NCI-H748 (cell line): ENCODE data around the gene TEX19.

Source experiments
- DNase-seq: peaks from one replicate; lab custom pipeline; 2025; ENCODE audit not compliant: unreplicated experiment; lab: John Stamatoyannopoulos, UW

The TEX19 gene

DNA sequence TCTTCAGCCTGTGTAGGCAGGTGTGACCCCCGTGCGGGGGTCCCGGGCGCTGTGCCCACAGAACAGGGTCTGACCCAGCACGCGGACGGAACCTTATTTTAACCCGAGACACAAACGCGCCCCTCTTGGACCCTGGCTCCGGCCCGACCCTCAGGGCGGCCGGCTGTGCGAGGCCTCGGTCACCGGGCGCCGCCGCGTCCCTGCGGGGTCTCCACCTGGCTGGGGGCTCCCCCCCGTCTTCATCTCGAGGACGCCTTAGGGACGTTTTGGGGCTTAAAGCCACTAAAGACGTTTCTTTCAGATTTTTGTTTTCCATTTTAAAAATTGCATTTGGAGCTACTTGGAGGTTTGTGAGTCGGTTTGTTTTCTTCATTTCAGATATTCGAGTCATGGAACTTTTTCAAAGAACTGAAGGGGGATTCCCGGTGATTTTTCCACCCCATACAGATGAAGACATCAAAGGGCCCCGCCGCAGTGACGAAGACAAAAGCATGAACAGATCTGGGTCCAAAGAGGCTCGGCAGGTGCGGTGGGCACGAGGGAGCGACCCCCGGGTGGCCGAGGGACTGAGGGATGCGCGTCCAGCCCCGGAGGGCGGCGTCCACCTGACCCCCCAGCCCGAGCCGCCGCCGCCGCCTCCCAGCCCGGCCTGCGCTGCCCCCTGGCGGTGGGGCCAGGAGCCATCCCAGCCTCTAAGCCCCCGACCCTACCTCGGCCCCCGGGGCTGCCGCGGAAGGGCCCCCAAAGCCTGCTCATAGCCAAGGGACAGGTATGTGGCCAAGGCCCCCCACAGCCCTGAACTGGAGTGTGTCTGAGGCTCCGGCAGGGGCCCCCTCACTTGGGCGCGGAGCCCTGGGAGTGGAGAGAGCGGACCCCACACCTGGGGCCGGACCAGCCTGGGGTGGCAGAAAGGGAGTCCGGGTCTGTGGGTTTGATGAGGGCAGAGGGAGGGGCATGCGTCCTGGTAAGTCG is 37.8 kb upstream of the TEX19 start:
- DNase-seq, result peak; percentile 58

DNA sequence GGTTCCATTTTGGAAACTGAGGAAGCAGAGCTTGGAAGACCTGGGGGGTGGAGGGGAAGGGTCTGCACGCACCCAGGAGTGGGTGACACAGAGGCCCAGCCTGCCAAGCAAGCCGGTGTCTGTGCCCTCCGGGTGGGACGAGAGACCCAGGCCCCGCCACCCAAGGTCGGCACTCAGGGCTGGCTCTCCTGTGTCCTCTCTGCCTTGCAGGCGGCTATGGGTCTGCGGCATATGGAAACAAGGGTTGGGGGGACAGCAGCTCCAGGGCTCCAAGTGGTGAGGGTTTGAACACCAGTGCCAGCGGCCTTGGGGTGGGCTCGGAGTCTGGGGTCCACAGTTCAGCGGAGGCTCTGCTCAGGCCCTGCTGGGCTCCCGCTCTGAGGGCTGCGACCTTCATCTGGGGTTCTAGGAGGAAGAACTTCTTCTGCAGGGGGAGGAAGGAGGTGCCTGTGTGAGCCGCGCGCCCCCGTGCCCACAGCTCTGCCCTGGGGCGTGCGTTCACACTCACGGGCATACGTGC is 37.0 kb upstream of the TEX19 start:
- no peak for DNase-seq

- no peak for DNase-seq
These were observed 36.3 kb upstream of the TEX19 start for GRCh38 chr17:82322526-82323453.

DNA sequence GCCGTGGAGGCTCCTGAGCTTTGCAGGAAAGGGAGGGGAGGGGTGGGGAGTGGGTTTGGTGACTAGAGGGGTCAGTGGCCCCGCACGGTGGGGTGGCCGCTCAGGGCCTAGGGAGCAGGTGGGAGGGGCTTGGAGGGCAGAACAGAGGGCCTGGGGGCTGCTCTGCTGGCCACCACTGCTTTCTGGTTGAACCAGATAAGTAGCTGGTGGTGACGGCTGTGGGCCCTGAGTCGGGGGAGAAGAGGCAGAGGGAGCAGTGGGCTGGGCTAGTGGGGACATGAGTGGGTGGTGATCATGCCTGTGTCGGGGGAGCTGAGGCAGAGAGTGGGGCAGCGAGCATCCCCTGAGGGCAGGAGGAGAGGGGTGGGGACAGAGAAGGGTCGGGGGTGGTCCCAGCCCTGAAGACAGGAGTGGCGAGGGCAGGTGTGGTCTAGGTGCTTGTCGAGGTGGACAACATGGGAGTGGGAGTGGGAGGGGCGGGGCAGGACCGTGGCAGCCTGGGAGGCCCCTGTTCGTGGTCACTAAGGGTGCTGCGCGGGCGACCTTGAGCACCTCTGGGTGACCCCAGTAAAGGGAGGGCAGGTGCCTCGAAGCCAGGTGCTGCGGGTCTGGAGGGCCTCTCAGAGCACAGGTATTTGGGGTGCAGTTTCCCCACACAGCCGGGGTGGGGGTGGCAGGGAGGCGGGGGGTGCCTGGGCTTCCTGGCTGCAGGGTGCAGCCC is 35.4 kb upstream of the TEX19 start:
- DNase-seq, result no peak

GRCh38 chr17:82324566-82325285 is 34.3 kb upstream of the TEX19 start:
- no peak for DNase-seq

DNA sequence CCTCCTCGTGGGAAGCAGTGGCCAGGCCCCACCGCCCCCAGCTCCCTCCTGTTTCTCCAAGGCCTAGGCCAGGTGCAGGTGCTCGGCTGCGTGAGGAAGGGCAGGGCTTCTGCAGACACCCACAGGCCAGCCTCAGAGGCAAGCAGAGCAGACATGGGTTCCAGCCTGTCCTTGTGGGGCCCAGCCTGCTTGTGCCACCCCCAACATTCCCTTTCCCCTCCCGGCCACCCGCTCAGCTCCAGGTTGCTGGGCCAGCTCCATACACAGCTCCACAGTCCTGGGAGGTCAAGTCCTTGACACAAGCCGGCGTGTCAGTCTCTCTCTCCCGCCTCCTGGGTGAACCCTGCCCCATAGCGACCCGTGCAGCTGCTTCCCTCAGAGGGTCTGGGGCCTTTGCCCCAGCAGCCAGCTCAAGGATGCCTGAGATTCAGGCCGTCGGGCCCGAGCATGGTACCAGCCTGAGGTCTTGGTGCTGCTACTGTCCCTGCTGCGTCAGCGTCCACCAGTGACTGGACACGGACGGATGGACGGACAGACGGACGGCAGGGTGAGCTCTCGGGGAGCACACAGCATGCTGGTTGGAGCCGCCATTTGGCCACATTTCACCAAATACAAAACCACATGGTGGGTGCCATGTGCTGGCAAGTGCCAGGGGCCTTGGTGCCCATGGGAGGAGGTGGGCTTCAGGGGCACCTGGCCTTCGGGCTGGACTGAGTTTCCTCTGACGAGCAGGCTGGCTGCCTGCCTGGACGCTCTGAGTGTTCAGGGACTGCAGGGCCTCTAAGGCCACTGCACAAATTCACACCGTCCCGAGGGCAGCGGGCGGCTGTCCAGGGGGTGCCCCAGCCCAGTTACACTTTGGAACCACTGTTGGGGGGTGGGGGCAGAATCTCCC is 33.5 kb upstream of the TEX19 start:
- no peak for DNase-seq

- no peak for DNase-seq
These were observed 31.8 kb upstream of the TEX19 start for GRCh38 chr17:82327289-82327688.

DNA sequence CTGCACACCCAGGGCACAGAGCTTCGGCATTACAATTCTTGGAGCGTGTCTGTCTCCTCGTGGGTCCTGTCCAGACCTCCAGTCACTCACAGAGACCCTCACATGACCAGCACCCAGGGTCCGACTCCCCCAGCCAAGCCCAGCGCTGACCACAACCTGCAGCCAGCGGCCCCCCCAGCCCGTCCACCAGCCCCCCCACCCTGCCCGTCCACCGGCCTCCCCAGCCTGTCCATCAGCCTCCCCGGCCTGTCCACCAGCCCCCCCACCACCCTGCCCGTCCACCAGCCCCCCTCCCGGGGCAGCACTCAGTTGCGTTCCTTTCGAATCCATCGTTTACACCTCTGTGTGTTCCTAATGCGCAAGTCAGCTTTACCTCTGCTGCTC is 31.3 kb upstream of the TEX19 start:
- DNase-seq, result no peak

DNA sequence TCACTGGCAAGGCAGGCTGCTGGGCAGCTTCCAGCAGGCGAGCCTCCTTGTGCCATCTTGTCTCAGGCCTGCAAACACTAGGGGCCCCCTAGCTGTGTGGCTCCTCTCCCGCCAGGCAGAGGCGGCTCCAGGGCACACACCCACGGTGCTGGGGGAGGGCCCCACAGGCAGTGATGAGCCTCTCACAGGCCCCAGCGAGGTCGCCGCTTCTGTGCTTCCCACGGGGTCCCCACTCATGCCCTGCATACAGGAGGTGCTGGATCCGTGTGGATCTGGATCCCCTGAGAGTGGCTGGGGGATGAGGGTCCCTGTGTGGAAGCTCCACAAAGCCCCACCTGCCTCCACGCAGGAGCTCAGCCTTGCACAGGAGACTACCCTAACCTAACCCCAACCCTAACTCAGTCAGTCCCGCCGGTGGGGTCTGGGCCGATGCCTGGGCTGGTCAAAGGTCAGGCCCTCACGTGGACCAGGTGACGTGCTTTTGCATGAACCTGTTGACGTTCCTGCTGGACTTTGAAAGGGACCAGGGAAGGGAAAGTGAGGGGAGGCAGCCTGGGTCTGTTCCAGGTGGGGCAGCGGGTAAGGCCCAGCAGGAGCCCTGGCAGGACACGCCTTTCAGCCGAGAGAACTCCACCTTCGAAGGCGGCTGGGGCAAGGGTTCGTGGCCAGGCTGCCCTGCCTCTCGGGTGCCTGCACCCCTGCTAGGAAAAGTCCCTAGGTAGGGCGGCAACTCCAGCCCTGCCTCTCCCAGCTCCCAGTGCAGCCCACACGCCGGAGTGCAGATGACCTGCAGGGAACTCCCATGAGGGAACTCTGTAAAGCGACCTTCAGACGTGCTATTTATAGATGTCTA is 30.7 kb upstream of the TEX19 start:
- no peak for DNase-seq

- DNase-seq, result no peak
These were observed 30.0 kb upstream of the TEX19 start for GRCh38 chr17:82328994-82329507.

DNA sequence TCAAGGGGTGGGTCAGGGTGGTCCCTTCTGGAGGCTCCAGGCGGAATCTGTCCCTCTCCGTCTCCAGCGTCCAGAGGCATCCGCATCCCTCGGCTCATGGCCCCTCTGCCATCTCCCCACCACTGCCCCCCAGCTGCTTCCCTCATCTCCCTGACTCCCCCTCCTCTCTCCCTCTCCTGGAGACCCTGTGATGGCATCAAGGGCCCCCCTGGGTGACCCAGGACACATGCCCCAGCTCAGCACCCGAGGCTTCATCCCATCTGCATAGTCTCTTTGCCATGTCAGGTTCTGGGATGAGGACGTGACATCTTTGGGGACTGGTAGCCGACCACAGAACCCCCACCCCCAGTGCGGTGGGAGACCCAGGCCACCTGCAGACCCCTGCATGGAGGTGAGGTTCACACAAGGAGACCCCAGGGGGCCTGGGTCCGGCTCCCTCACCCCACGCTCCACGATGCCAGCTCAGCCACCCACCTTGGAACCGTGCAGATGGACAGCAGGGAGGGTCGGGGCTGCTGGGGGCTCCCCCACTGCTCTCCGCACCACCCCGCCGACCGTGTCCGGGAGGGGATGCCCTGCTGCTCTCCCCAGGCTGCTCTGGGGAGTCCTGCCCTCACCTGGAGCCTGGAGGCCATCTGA is 29.2 kb upstream of the TEX19 start:
- no peak for DNase-seq

- DNase-seq, result peak; percentile 89
These were observed 28.5 kb upstream of the TEX19 start for GRCh38 chr17:82330322-82331239.

DNA sequence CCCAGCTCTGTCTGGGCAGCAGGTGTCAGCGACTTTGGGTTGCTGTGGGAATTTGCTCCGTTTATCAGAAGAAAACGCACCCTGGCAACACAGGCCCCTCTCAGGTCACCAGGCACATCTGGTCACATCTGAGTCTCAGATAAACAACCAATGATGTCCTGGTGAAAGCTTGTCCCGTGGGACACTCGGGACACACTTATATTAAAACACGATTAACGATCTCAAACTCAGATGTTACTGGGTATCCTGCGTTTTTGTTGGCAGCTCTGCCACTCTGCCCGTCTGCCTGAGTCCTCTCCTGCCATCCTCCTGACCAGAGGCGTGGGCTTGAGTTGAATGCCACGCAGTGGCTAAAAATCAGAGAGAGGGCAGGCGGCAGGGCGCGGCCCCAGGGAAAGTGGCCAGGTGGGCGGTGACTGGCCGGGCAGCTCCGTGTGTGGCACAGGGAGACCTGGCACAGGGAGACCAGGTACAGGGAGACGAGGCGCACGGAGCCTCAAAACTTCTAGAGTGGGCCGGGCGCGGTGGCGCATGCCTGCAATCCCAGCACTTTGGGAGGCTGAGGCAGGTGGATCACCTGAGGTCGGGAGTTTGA is 27.6 kb upstream of the TEX19 start:
- no peak for DNase-seq

GRCh38 chr17:82332669-82333278 is 26.3 kb upstream of the TEX19 start:
- peak; percentile 69 for DNase-seq

GRCh38 chr17:82333279-82334171 is 25.5 kb upstream of the TEX19 start, which contains the start of gene SECTM1:
TSS of gene SECTM1 (minus strand) at chr17:82333766. CDS start at chr17:82327240, 6,526 bp downstream.
- peak; percentile 63 for DNase-seq
